PC-9 (cell line): ENCODE results near the gene SCN8A. TPM values are rescaled to one million over a fixed set of nuclear protein-coding genes. Genes with fewer than 3 reads are reported as not detected.

Source experiments
- BruUV-seq: library from RNA; stranded (reverse); fragments of 400-500 nt; replicated peaks from 2 replicates; lab custom pipeline; 2021; lab: Mats Ljungman, UMichigan
- CTCF ChIA-PET: fragments of 300-600 bp; sonication (Branson Sonifier 250); formaldehyde crosslinking; loops from one replicate; lab custom pipeline; 2022; ENCODE audit warnings: antibody characterized with exemption; lab: Charles Lee
- POLR2A ChIA-PET: fragments of 300-600 bp; sonication (Branson Sonifier 250); formaldehyde crosslinking; loops from one replicate; lab custom pipeline; 2022; ENCODE audit warnings: antibody characterized with exemption; ENCODE audit not compliant: unreplicated experiment; lab: Charles Lee
- DNase-seq, 2 experiments: peaks; one replicate each; pipeline versions ENCODE4 v3.0.0 to v3.0.0-alpha.2; 2015 to 2022; ENCODE audit warnings: mixed read lengths in 1 of 2
- H2AFZ ChIP-seq: fragments of 200-600 bp; sonication (generic); 2 replicates; pipeline ENCODE4 v1.8.1; 2017; ENCODE audit warnings: antibody characterized with exemption
- H3F3A ChIP-seq: fragments of 200-600 bp; sonication (generic); 2 replicates; pipeline ENCODE4 v1.8.1; 2017; ENCODE audit warnings: antibody characterized with exemption, mild to moderate bottlenecking, low read depth; ENCODE audit not compliant: insufficient read depth
- H3K27ac ChIP-seq: fragments of 200-600 bp; sonication (generic); 2 replicates; pipeline ENCODE4 v1.6.1; 2016; ENCODE audit warnings: mixed run types
- H3K27me3 ChIP-seq: fragments of 200-600 bp; sonication (generic); 2 replicates; pipeline ENCODE4 v1.6.1; 2016; ENCODE audit warnings: low read depth, mixed run types; ENCODE audit not compliant: insufficient read depth
- H3K36me3 ChIP-seq: fragments of 200-600 bp; sonication (generic); 2 replicates; pipeline ENCODE4 v1.6.1; 2016; ENCODE audit warnings: low read depth, mixed run types
- H3K4me1 ChIP-seq: fragments of 200-600 bp; sonication (generic); replicated peaks from 2 replicates; pipeline ENCODE4 v1.6.1; 2016; ENCODE audit warnings: mixed run types; ENCODE audit not compliant: insufficient read depth
- H3K4me2 ChIP-seq: fragments of 200-600 bp; sonication (generic); 2 replicates; pipeline ENCODE4 v1.6.1; 2017; ENCODE audit warnings: mixed run types
- H3K4me3 ChIP-seq: fragments of 200-600 bp; sonication (generic); 2 replicates; pipeline ENCODE4 v1.6.1; 2016; ENCODE audit warnings: mixed run types
- H3K79me2 ChIP-seq: fragments of 200-600 bp; sonication (generic); 2 replicates; pipeline ENCODE4 v1.6.1; 2017; ENCODE audit warnings: low read depth, mixed run types
- H3K9me2 ChIP-seq: fragments of 200-600 bp; sonication (generic); 2 replicates; pipeline ENCODE4 v1.8.1; 2017; ENCODE audit warnings: mild to moderate bottlenecking; ENCODE audit not compliant: insufficient read depth
- H3K9me3 ChIP-seq: fragments of 200-600 bp; sonication (generic); 2 replicates; pipeline ENCODE4 v1.8.1; 2016; ENCODE audit warnings: low read depth; ENCODE audit not compliant: insufficient read depth
- H4K20me1 ChIP-seq: fragments of 200-600 bp; sonication (generic); 2 replicates; pipeline ENCODE4 v1.8.1; 2017; ENCODE audit not compliant: insufficient read depth
- CTCF ChIP-seq: fragments of 200-600 bp; sonication (generic); conservative IDR thresholded peaks from 2 replicates; pipeline ENCODE4 v1.6.1; 2017; ENCODE audit warnings: mixed run types, antibody characterized with exemption, mild to moderate bottlenecking, moderate library complexity
- EZH2 ChIP-seq: fragments of 200-600 bp; sonication (generic); IDR thresholded peaks from 2 replicates; pipeline ENCODE4 v1.8.0; 2017; ENCODE audit warnings: antibody characterized with exemption, low read depth
- intact Hi-C: fragments of 100-400 bp; cut with micrococcal nuclease; formaldehyde crosslinking; loops from one replicate; pipeline ENCODE4 v1.10.0; 2022; ENCODE audit not compliant: unreplicated experiment
- total RNA-seq: library from RNA; stranded (reverse); gene quantifications from 2 replicates; pipeline ENCODE4 v1.2.3, GENCODE V29; 2021

SCN8A gene
- total RNA-seq, 1 experiment from 2014 or later: 0.17 TPM

GRCh38 chr12:51774933-51775332 is 183.9 kb downstream of the SCN8A start:
- TF ChIP-seq EZH2 (no peak), CTCF (no peak)
- peaks cover 56% of the 10 kb centered on the region for H3K27me3 ChIP-seq
- CTCF ChIA-PET: no interaction called here
- no TSS peak for BruUV-seq
- no peak overlapping the region for H3K4me3 ChIP-seq
- H3K4me1 ChIP-seq: no peaks in the 10 kb centered on the region
- no peak for DNase-seq
- POLR2A ChIA-PET: no interaction called here
- no peaks in the 10 kb centered on the region for H3K36me3 ChIP-seq
- intact Hi-C loops: no loop called here
- H3K27ac ChIP-seq: no peak overlapping the region
- no peaks in the 10 kb centered on the region for H3K9me2 ChIP-seq
- no peaks in the 10 kb centered on the region for H3K79me2 ChIP-seq
- H3K9me3 ChIP-seq: no peaks in the 10 kb centered on the region
- no peaks in the 10 kb centered on the region for H3F3A ChIP-seq
- H3K4me2 ChIP-seq: no peak overlapping the region
- no peaks in the 10 kb centered on the region for H4K20me1 ChIP-seq
- no peak overlapping the region for H2AFZ ChIP-seq

- POLR2A ChIA-PET: no interaction called here
- CTCF ChIA-PET: no interaction called here
- no peak overlapping the region for H3K4me3 ChIP-seq
- H3K27me3 ChIP-seq: peaks cover 38% of the 10 kb centered on the region
- no peaks in the 10 kb centered on the region for H3F3A ChIP-seq
- DNase-seq: no peak
- BruUV-seq: no TSS peak
- no peak overlapping the region for H3K27ac ChIP-seq
- no peak overlapping the region for H3K4me2 ChIP-seq
- H3K36me3 ChIP-seq: no peaks in the 10 kb centered on the region
- H4K20me1 ChIP-seq: no peaks in the 10 kb centered on the region
- intact Hi-C loops: no loop called here
- no peaks in the 10 kb centered on the region for H3K79me2 ChIP-seq
- no peaks in the 10 kb centered on the region for H3K9me2 ChIP-seq
- H3K4me1 ChIP-seq: no peaks in the 10 kb centered on the region
- no peaks in the 10 kb centered on the region for H3K9me3 ChIP-seq
- H2AFZ ChIP-seq: no peak overlapping the region
- TF ChIP-seq EZH2 (no peak), CTCF (no peak)
Measured at GRCh38 chr12:51777457-51777856, 186.4 kb downstream of the SCN8A start.

GRCh38 chr12:51777973-51778372 is 186.9 kb downstream of the SCN8A start:
- Histone ChIP-seq H3K4me1 (no peaks in the 10 kb centered on the region), H3K4me2 (no peak overlapping the region), H3F3A (no peaks in the 10 kb centered on the region), H4K20me1 (no peaks in the 10 kb centered on the region), H3K27ac (no peak overlapping the region), H3K36me3 (no peaks in the 10 kb centered on the region), H3K9me3 (no peaks in the 10 kb centered on the region), H3K27me3 (peaks cover 39% of the 10 kb centered on the region), H2AFZ (no peak overlapping the region), H3K4me3 (no peak overlapping the region), H3K9me2 (no peaks in the 10 kb centered on the region), H3K79me2 (no peaks in the 10 kb centered on the region)
- no peak for TF ChIP-seq EZH2
- no peak for TF ChIP-seq CTCF
- ChIA-PET CTCF (no interaction called here), POLR2A (no interaction called here)
- DNase-seq: no peak
- intact Hi-C loops: no loop called here
- BruUV-seq: no TSS peak
